Stimulated activated naive B cell treated with anti-CD40 and anti-IgM and Interleukin-4, amounts not matched to agents 10 μg/mL and 1 μg/mL and 100 μg/mL, for 72 hours (primary cell): ENCODE data around the gene C11orf21.

Experiments used
- ATAC-seq, 2 donors: fragments of 150-1000 bp; cut with Tn5 transposase; replicated peaks; 2 replicates each; pipeline ENCODE4 v1.10.0; 2021; ENCODE audit warnings: moderate library complexity in 1 of 2
- DNase-seq: peaks from one replicate; pipeline ENCODE4 v3.0.0; 2021
- H3K27ac Mint-ChIP-seq: one replicate; pipeline ENCODE4 v1.8.0; 2022; ENCODE audit warnings: mild to moderate bottlenecking, mixed read lengths
- H3K27me3 Mint-ChIP-seq, 2 donors: one replicate each; pipeline ENCODE4 v1.8.0; 2022; ENCODE audit warnings: mixed read lengths in 2 of 2
- H3K36me3 Mint-ChIP-seq, 2 donors: one replicate each; pipeline ENCODE4 v1.8.0; 2022; ENCODE audit warnings: mixed read lengths in 2 of 2, mild to moderate bottlenecking in 1 of 2
- H3K4me1 Mint-ChIP-seq, 2 donors: one replicate each; pipeline ENCODE4 v1.8.0; 2022; ENCODE audit warnings: mixed read lengths in 2 of 2, mild to moderate bottlenecking in 1 of 2
- H3K4me3 Mint-ChIP-seq, 2 donors: one replicate each; pipeline ENCODE4 v1.8.0; 2022; ENCODE audit warnings: mild to moderate bottlenecking in 2 of 2, mixed read lengths in 2 of 2, moderate library complexity in 1 of 2
- H3K9me3 Mint-ChIP-seq, 2 donors: one replicate each; pipeline ENCODE4 v1.8.0; 2022; ENCODE audit warnings: mixed read lengths in 2 of 2, mild to moderate bottlenecking in 1 of 2

The C11orf21 gene

DNA sequence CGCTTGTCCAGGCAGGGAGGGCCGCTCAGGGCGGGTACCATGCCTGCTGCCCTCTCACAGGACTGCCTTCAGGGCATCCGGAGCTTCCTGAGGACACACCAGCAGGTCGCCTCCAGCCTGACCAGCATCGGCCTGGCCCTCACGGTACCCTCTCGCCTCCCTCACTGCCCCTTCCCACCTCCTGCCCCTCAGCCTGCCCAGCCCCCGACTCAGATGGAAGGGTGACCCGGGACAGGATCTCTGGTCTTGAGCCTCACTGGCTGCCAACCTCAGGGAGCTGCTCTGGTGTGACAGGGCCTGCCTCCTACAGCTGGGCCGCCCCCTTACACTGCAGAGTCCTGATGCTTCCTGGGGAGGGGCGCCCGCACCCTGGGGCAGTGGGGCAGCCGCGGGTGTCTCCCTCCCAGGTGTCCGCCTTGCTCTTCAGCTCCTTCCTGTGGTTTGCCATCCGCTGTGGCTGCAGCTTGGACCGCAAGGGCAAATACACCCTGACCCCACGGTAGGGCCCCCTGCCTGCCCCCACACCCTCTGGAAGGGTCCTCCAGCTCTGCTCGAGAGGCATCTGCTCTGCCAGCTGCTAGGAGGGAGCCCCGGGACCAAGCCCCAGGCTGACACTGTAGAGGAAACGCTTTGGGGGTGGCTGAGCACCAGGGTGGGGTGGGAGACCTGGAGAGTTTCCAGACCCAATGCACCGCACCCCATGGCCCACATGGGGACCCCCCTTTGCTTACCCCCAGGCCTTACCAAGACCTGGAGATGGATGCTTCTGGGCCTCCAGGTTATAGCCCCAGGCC, 14.6 kb upstream of the C11orf21 start:
- DNase-seq (no peak), ATAC-seq (no peak)
- no peak overlapping the region for H3K27ac Mint-ChIP-seq
- peaks cover 4% of the 10 kb centered on the region in 2 donors for H3K27me3 Mint-ChIP-seq
- peaks cover 1 to 4% of the 10 kb centered on the region in 2 donors for H3K36me3 Mint-ChIP-seq
- peaks cover 0 to 4% of the 10 kb centered on the region in 2 donors for H3K4me1 Mint-ChIP-seq
- no peak overlapping the region for H3K4me3 Mint-ChIP-seq
- peaks cover 0 to 1% of the 10 kb centered on the region in 2 donors for H3K9me3 Mint-ChIP-seq

GRCh38 chr11:2315395-2316168, 13.9 kb upstream of the C11orf21 start:
- H3K36me3 Mint-ChIP-seq: peaks cover 1 to 4% of the 10 kb centered on the region in 2 donors
- ATAC-seq: no peak
- H3K9me3 Mint-ChIP-seq: peaks cover 0 to 1% of the 10 kb centered on the region in 2 donors

DNA sequence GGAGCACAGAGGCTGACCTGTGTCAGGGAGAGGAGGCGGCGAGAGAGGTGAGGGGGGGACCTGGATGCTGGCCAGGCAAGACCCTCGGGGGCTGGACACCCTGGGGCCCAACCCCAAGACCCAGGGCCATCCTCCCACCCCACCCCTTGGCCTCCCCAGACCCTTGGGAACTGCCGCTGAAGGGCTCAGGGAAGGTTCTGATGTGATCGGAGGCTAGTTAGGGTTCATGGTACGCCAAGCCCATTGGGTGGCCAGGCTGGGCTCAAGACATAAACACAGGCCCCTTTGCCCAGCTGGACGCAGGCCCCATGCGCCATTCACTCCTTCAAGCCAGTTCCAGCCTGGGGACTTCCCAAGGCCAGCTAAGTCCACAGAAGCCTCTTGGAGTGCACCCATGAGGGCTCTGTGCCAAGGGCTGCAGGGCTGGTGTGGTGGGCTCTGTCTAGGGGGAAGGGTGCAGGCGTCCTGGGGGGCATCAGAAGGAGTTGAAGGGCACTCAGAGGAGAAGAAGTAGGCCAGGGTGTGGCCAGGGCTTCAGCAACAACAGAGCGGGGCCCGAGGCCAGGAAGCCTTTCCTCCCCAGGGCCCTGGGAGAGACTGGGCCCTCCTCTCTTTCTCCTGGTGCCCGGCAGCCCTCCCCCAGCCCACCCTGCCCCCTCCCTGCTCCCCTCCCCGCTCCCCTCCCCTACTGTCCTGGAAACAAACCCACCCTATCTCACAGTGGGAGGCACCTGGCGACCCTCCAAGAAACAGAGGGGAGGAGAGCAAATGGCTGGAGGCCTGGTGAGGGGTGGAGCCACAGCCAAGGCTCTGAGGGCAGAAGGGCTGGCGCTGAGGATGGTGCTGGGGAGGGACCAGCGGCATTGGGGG, 13.0 kb upstream of the C11orf21 start:
- Mint-ChIP-seq H3K4me3 (no peak overlapping the region), H3K36me3 (peaks cover 1 to 4% of the 10 kb centered on the region in 2 donors), H3K27ac (no peak overlapping the region), H3K9me3 (peaks cover 0 to 1% of the 10 kb centered on the region in 2 donors), H3K4me1 (peaks cover 0 to 4% of the 10 kb centered on the region in 2 donors), H3K27me3 (peaks cover 2 to 4% of the 10 kb centered on the region in 2 donors)
- DNase-seq: no peak
- no peak for ATAC-seq

More at GRCh38 chr11:2315395-2316168, 13.9 kb upstream of the C11orf21 start:
- no peak for DNase-seq
- Mint-ChIP-seq H3K4me3 (no peak overlapping the region), H3K27me3 (peaks cover 4% of the 10 kb centered on the region in 2 donors), H3K27ac (no peak overlapping the region), H3K4me1 (peaks cover 0 to 4% of the 10 kb centered on the region in 2 donors)

- peaks cover 0 to 1% of the 10 kb centered on the region in 2 donors for H3K9me3 Mint-ChIP-seq
- H3K4me1 Mint-ChIP-seq: peaks cover 0 to 4% of the 10 kb centered on the region in 2 donors
- no peak for ATAC-seq
- H3K4me3 Mint-ChIP-seq: no peak overlapping the region
- peaks cover 1 to 4% of the 10 kb centered on the region in 2 donors for H3K36me3 Mint-ChIP-seq
- H3K27ac Mint-ChIP-seq: no peak overlapping the region
- no peak for DNase-seq
- H3K27me3 Mint-ChIP-seq: peaks cover 0 to 4% of the 10 kb centered on the region in 2 donors
Observed at GRCh38 chr11:2314136-2314524, 12.4 kb upstream of the C11orf21 start.

- Mint-ChIP-seq H3K4me1 (peaks cover 0 to 4% of the 10 kb centered on the region in 2 donors), H3K27ac (no peak overlapping the region), H3K4me3 (no peak overlapping the region), H3K9me3 (peaks cover 0 to 1% of the 10 kb centered on the region in 2 donors), H3K36me3 (peaks cover 1 to 4% of the 10 kb centered on the region in 2 donors), H3K27me3 (peaks cover 0 to 4% of the 10 kb centered on the region in 2 donors)
- no peak for DNase-seq
- no peak for ATAC-seq
Observed at GRCh38 chr11:2313051-2313951, 11.6 kb upstream of the C11orf21 start.

DNA sequence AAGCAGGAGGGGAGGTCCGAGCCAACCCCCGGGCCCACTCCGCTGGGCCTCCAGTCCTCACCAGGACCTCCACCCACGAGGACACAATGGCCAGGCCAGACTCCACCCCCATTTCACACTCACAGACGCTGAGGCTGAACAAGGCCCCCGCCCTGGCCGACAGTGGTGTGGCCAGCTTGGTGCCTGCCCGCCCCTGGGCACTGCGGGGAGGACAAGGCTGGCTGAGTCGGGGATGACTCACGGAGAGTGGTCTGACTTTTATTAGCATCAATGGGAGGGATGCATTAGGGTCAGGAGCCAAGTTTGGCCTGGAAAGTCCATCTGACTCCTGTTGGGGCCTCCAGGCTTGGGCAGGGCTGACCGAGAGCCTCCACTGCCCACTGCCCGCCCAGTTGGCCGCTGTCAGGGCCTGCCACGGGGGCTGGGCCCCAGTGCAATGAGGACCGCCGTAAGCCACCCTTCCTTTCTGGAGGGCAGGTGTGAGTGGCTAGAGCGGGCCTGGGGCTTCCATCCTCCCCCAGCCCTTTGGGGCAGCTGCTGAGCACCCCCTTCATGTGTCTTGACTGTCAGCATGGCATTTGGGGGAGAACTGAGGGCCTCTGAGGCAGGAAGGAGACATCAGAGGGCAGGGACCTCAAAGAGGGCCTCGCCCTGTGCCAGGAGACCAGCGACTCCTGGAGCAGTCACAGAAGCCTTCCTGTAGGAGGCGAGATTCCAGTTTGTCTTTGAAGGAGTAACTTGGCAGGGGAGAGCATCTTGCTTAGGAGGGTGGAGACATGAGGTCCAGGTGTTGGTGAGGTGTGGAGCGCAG, 10.7 kb upstream of the C11orf21 start:
- Mint-ChIP-seq H3K27me3 (peaks cover 0 to 4% of the 10 kb centered on the region in 2 donors), H3K27ac (no peak overlapping the region), H3K9me3 (no peaks in the 10 kb centered on the region), H3K4me3 (no peak overlapping the region), H3K4me1 (peaks cover 0 to 4% of the 10 kb centered on the region in 2 donors), H3K36me3 (no peaks in the 10 kb centered on the region)
- DNase-seq (no peak), ATAC-seq (no peak)

DNA sequence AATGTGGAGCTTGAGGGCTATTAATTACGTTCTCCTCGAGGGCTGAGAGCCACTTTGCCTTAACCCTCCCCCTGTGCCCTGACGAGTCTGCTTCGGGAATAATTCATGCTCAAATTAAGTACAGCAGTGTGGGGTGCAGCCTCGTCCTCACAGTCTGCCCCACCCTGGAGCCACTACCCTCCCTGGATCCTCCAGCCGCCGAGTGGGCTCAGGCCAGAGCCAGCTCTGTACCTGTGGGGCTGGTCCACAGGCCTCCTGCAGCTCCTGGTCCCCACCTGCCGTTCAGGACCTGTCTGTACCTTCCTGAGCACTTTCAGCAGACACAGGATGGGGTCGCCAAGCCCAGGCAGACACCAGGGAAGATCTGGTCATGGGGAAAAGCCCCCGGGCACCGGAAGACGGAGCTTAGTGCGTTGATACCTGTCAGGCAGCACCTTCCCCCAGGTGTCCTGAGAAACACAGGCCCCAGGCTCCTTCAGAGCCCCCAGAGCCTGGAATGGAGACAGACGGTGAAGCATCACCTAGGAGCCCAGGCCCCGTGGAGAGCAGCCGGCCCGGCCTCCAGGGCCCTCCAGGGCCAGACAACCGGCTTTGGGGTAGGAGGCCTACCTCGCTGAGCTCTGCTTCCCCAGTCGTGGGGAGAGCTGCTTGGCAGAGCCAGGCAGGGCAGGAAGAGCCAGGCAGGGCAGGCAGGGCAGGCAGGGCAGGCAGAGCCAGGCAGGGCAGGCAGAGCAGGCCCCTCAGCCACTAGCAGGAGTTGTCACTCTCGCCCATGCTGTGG, 9.8 kb upstream of the C11orf21 start:
- no peak for ATAC-seq
- no peak for DNase-seq
- H3K36me3 Mint-ChIP-seq: no peaks in the 10 kb centered on the region
- peaks cover under 1 to 6% of the 10 kb centered on the region in 2 donors for H3K4me1 Mint-ChIP-seq
- no peak overlapping the region for H3K4me3 Mint-ChIP-seq
- H3K9me3 Mint-ChIP-seq: no peaks in the 10 kb centered on the region
- H3K27ac Mint-ChIP-seq: no peak overlapping the region
- peaks cover 0 to 4% of the 10 kb centered on the region in 2 donors for H3K27me3 Mint-ChIP-seq

DNA sequence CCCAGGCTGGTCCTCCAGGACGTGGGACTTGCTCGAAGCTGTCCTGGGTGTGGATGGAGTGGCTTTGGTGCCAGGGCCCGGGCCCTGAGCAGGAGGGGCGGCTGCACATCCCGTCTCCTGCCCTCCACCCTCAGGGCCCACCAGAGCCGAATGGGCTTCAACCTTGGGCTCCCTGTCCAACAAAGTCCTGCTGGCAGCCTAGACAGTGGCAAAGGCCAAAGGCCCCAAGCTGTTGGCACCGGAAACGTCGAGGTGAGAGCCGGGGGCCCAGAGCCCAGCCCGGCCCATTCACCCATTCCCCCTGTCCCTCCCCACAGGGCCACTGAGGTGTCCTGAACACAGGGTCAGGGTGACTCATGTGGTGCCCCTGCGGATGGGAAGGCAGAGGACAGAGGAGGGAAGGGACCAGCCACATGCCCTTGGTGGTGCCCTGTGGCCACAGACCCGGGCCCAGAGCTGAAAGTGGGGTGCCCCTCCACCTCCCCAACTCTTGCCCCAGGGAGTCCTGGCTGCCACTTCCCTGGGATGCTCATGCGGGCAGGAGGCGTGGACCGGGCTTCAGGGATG, 9.2 kb upstream of the C11orf21 start:
- Mint-ChIP-seq H3K27me3 (peaks cover 0 to 4% of the 10 kb centered on the region in 2 donors), H3K9me3 (no peaks in the 10 kb centered on the region), H3K36me3 (no peaks in the 10 kb centered on the region), H3K4me1 (peaks cover 4 to 13% of the 10 kb centered on the region in 2 donors), H3K27ac (no peak overlapping the region), H3K4me3 (no peak overlapping the region)
- ATAC-seq (no peak), DNase-seq (no peak)

GRCh38 chr11:2310073-2310785, 8.5 kb upstream of the C11orf21 start:
- no peak overlapping the region for H3K27ac Mint-ChIP-seq
- no peaks in the 10 kb centered on the region for H3K36me3 Mint-ChIP-seq
- H3K27me3 Mint-ChIP-seq: peaks cover 0 to 4% of the 10 kb centered on the region in 2 donors
- no peak overlapping the region for H3K4me3 Mint-ChIP-seq
- DNase-seq (no peak), ATAC-seq (no peak)
- H3K4me1 Mint-ChIP-seq: peaks cover 8 to 17% of the 10 kb centered on the region in 2 donors
- H3K9me3 Mint-ChIP-seq: no peaks in the 10 kb centered on the region

GRCh38 chr11:2309251-2310072, 7.7 kb upstream of the C11orf21 start:
- no peak for ATAC-seq
- no peak for DNase-seq
- no peak overlapping the region for H3K27ac Mint-ChIP-seq
- H3K4me1 Mint-ChIP-seq: peaks cover 12 to 23% of the 10 kb centered on the region in 2 donors
- H3K4me3 Mint-ChIP-seq: no peak overlapping the region
- peaks cover 0 to 4% of the 10 kb centered on the region in 2 donors for H3K27me3 Mint-ChIP-seq
- no peaks in the 10 kb centered on the region for H3K36me3 Mint-ChIP-seq
- H3K9me3 Mint-ChIP-seq: no peaks in the 10 kb centered on the region

DNA sequence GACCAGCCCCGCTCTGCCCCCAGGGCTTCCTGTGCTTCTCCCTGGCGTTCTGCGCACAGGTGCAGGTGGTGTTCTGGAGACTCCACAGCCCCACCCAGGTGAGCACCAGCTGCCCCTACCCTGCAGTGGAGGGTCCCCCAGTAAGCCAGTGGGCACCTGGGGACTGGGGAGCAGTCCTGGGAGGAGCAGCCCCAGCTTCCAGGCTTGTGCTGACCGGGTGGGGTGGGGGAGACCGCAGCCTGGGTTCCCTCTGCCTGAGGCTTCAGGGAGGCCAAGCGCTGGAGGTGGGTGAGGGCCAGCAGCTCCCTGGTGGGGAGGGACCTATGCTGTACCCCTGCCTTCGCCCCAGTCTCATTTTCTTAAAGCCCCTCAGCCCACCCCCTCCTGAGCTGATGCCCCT, 7.0 kb upstream of the C11orf21 start:
- DNase-seq: no peak
- no peak overlapping the region for H3K4me3 Mint-ChIP-seq
- peaks cover 0 to 4% of the 10 kb centered on the region in 2 donors for H3K27me3 Mint-ChIP-seq
- ATAC-seq: no peak
- H3K36me3 Mint-ChIP-seq: no peaks in the 10 kb centered on the region
- no peaks in the 10 kb centered on the region for H3K9me3 Mint-ChIP-seq
- no peak overlapping the region for H3K27ac Mint-ChIP-seq
- peaks cover 12 to 29% of the 10 kb centered on the region in 2 donors for H3K4me1 Mint-ChIP-seq
